ENCODE results near the gene ARF6. TPM values are rescaled to one million over a fixed set of nuclear protein-coding genes. Genes with fewer than 3 reads are reported as not detected.
"Not testable (repeated sequence)": the region's sequence is repeated elsewhere in the genome, so short reads cannot be mapped to it uniquely, and the experiment has no call there.

Gene ARF6
- total RNA-seq, 3 donors from 2014 or later = 84.3 to 125 (median 123) TPM

- Histone ChIP-seq H3K9me3 (no peaks in the 10 kb centered on the region), H3K4me3 (no peak overlapping the region), H3K36me3 (ENCODE audit: low read depth) (no peaks in the 10 kb centered on the region), H3K4me1 (ENCODE audit: low read depth) (peaks cover 11% of the 10 kb centered on the region)
- intact Hi-C loops (cut with DNase I, micrococcal nuclease) = no loop called here
- ATAC-seq (no peak), DNase-seq (no peak)
- no peak for TF ChIP-seq CTCF (IDR thresholded peaks at IDR 0.05)
These were observed 22.0 kb upstream of the ARF6 start for GRCh38 chr14:49870908-49871307.

GRCh38 chr14:49873548-49873947 is 19.3 kb upstream of the ARF6 start:
- H3K4me1 ChIP-seq (ENCODE audit: low read depth); intact Hi-C loops (cut with DNase I, micrococcal nuclease); H3K4me3 ChIP-seq; ATAC-seq; H3K9me3 ChIP-seq; DNase-seq; H3K36me3 ChIP-seq (ENCODE audit: low read depth): not testable (repeated sequence)

- no peak overlapping the region for H3K4me3 ChIP-seq
- H3K9me3 ChIP-seq = no peaks in the 10 kb centered on the region
- no peaks in the 10 kb centered on the region for H3K36me3 ChIP-seq (ENCODE audit: low read depth)
- ATAC-seq (no peak), DNase-seq (no peak)
- peaks cover 6% of the 10 kb centered on the region for H3K4me1 ChIP-seq (ENCODE audit: low read depth)
- intact Hi-C loops (cut with DNase I, micrococcal nuclease) = no loop called here
- no peak for TF ChIP-seq CTCF (IDR thresholded peaks at IDR 0.05)
These were observed 17.2 kb upstream of the ARF6 start for GRCh38 chr14:49875640-49876198.

- Histone ChIP-seq H3K4me1 (ENCODE audit: low read depth) (peaks cover 6% of the 10 kb centered on the region), H3K9me3 (no peaks in the 10 kb centered on the region), H3K4me3 (no peak overlapping the region), H3K36me3 (ENCODE audit: low read depth) (no peaks in the 10 kb centered on the region)
- no peak for ATAC-seq
- no peak for TF ChIP-seq CTCF (IDR thresholded peaks at IDR 0.05)
- DNase-seq = no peak
- intact Hi-C loops (cut with DNase I, micrococcal nuclease) = no loop called here
These were observed 16.2 kb upstream of the ARF6 start for GRCh38 chr14:49876563-49877127.

GRCh38 chr14:49879646-49880204 is 13.2 kb upstream of the ARF6 start:
- intact Hi-C loops (cut with DNase I, micrococcal nuclease) = no loop called here
- Histone ChIP-seq H3K4me1 (ENCODE audit: low read depth) (peaks cover 6% of the 10 kb centered on the region), H3K4me3 (no peak overlapping the region), H3K9me3 (no peaks in the 10 kb centered on the region), H3K36me3 (ENCODE audit: low read depth) (no peaks in the 10 kb centered on the region)
- TF ChIP-seq CTCF (IDR thresholded peaks at IDR 0.05) = peak; percentile 42
- ATAC-seq = peak; percentile 96
- peak in 2 of 3 donors; percentile 61 to 64 for DNase-seq

- intact Hi-C loops (cut with DNase I, micrococcal nuclease) = no loop called here
These were observed 12.4 kb upstream of the ARF6 start for GRCh38 chr14:49880267-49881064.

More at GRCh38 chr14:49880267-49881064, 12.4 kb upstream of the ARF6 start:
- no peak overlapping the region for H3K4me3 ChIP-seq
- DNase-seq = peak in 1 of 3 donors; percentile 41
- H3K36me3 ChIP-seq (ENCODE audit: low read depth) = no peaks in the 10 kb centered on the region
- no peak for TF ChIP-seq CTCF (IDR thresholded peaks at IDR 0.05)
- peak; percentile 66 for ATAC-seq
- H3K4me1 ChIP-seq (ENCODE audit: low read depth) = peaks cover 6% of the 10 kb centered on the region
- H3K9me3 ChIP-seq = no peaks in the 10 kb centered on the region
